ENCODE measurements around the gene EPHA7. TPM values are rescaled to one million over a fixed set of nuclear protein-coding genes. Genes with fewer than 3 reads are reported as not detected.

EPHA7 gene
- total RNA-seq, 1 experiment from 2014 or later, result 9.6 TPM

DNA sequence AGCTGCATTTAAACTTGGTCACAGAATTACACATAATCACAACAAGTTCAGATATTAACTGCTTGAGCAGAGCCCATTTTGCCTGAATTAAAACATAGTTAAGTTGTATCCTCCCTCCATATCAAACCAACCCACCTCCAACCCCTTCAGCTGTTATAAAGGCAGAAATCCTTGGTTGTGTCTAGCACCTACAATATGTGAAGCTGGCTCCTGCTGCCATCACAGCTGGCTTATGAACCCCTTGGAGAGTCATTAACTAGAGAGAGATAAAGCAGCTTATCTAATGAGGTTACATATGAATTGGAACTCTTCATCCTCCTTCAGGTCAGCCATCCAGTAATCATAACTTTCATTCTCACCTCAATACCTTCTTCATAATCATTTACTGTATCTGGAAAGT lies 101.8 kb downstream of the EPHA7 start (continued):
- TF ChIP-seq, protein P1, sequence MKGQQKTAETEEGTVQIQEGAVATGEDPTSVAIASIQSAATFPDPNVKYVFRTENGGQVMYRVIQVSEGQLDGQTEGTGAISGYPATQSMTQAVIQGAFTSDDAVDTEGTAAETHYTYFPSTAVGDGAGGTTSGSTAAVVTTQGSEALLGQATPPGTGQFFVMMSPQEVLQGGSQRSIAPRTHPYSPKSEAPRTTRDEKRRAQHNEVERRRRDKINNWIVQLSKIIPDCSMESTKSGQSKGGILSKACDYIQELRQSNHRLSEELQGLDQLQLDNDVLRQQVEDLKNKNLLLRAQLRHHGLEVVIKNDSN (CRISPR knock-in tag; IDR thresholded peaks at IDR 0.05), result no peak
- TF ChIP-seq, protein P2, sequence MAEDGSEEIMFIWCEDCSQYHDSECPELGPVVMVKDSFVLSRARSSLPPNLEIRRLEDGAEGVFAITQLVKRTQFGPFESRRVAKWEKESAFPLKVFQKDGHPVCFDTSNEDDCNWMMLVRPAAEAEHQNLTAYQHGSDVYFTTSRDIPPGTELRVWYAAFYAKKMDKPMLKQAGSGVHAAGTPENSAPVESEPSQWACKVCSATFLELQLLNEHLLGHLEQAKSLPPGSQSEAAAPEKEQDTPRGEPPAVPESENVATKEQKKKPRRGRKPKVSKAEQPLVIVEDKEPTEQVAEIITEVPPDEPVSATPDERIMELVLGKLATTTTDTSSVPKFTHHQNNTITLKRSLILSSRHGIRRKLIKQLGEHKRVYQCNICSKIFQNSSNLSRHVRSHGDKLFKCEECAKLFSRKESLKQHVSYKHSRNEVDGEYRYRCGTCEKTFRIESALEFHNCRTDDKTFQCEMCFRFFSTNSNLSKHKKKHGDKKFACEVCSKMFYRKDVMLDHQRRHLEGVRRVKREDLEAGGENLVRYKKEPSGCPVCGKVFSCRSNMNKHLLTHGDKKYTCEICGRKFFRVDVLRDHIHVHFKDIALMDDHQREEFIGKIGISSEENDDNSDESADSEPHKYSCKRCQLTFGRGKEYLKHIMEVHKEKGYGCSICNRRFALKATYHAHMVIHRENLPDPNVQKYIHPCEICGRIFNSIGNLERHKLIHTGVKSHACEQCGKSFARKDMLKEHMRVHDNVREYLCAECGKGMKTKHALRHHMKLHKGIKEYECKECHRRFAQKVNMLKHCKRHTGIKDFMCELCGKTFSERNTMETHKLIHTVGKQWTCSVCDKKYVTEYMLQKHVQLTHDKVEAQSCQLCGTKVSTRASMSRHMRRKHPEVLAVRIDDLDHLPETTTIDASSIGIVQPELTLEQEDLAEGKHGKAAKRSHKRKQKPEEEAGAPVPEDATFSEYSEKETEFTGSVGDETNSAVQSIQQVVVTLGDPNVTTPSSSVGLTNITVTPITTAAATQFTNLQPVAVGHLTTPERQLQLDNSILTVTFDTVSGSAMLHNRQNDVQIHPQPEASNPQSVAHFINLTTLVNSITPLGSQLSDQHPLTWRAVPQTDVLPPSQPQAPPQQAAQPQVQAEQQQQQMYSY (CRISPR knock-in tag; IDR thresholded peaks at IDR 0.05), result no peak
- TF ChIP-seq HMGA2 (CRISPR knock-in tag; IDR thresholded peaks at IDR 0.05) (no peak), TCF7 (CRISPR knock-in tag; IDR thresholded peaks at IDR 0.05; ENCODE audit: low read depth) (no peak)

DNA sequence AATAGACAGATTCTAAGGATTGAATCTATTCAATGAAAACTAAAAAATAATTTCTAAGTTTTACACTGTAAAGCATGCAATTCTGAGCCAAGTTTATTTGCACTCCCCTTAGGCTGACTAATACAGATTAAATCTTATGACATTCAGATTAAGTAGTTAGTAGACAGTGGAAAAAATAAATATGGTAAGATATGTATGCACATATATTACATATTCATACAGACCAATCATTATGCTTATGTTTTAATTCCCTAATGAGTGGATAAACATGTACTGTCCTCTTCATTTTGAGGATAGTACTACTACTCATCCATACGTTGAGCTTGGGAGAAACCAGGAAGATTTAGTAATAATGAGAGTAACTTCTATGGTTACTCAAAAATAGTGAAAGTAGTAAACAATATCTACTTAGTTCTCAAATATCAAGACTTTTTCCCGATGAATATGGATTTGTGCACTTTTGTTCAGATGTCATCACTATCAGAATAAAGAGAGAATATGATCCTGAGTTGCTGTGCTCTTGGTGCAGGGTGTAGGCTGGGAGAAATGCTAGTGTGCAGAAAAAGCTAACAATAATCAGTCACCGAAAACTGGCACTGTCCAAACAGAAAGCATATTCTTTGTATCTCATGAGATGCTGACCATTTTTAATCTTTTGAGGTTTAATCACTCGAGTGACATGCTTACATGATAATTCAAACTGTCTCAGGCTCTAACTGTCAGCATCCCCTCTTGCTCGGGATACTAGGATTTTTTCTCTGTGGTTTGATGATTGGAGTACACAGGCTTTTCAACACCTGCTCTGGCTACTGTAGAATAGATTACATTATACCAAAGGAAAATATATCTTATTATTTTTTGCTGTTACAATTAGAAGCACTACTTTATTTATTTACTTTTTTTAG lies 111.6 kb downstream of the EPHA7 start:
- Mint-ChIP-seq H3K36me3 (peaks cover 3% of the 10 kb centered on the region; the same call in 1 of the 2 replicates), H3K27ac (no peak overlapping the region), H3K4me1 (peaks cover 6% of the 10 kb centered on the region), H3K4me3 (no peak overlapping the region), H3K9me3 (peaks cover 4% of the 10 kb centered on the region), H3K27me3 (ENCODE audit: low read depth) (no peaks in the 10 kb centered on the region)
- POLR2A ChIA-PET, result no interaction called here
- CTCF ChIA-PET, result no interaction called here
- no peak for DNase-seq (ENCODE audit: low spot score)
- TF ChIP-seq, protein P3, sequence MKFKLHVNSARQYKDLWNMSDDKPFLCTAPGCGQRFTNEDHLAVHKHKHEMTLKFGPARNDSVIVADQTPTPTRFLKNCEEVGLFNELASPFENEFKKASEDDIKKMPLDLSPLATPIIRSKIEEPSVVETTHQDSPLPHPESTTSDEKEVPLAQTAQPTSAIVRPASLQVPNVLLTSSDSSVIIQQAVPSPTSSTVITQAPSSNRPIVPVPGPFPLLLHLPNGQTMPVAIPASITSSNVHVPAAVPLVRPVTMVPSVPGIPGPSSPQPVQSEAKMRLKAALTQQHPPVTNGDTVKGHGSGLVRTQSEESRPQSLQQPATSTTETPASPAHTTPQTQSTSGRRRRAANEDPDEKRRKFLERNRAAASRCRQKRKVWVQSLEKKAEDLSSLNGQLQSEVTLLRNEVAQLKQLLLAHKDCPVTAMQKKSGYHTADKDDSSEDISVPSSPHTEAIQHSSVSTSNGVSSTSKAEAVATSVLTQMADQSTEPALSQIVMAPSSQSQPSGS (CRISPR knock-in tag; IDR thresholded peaks at IDR 0.05; ENCODE audit: borderline replicate concordance, low read depth), result no peak
- TF ChIP-seq ZBTB21 (CRISPR knock-in tag; IDR thresholded peaks at IDR 0.05; ENCODE audit: borderline replicate concordance) (no peak), TP53 (CRISPR knock-in tag; IDR thresholded peaks at IDR 0.05) (no peak)
- ATAC-seq, result no peak

DNA sequence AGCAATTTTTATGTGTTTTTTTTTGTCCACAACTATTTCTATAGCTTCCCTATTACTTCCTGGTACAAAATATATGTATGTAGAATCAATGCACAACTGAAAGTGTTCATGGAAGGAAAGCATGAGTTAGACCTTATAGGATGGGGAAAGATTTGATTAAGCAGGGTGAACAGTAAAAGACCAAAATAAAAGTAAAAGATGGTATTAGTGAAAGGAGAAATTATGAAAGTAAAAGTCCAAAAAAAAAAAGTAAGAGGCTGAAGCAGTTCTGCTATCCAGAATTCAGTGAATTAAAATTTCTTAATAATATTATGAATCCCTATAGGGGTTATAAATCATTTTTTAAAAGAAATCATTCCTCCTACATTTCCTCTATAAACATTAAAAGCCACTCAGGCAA lies 114.3 kb downstream of the EPHA7 start:
- ATAC-seq, result no peak

More for the DNA sequence above, 114.3 kb downstream of the EPHA7 start:
- TF ChIP-seq, protein P4, sequence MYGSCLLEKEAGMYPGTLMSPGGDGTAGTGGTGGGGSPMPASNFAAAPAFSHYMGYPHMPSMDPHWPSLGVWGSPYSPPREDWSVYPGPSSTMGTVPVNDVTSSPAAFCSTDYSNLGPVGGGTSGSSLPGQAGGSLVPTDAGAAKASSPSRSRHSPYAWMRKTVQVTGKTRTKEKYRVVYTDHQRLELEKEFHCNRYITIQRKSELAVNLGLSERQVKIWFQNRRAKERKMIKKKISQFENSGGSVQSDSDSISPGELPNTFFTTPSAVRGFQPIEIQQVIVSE (CRISPR knock-in tag; IDR thresholded peaks at IDR 0.05; ENCODE audit: borderline replicate concordance), result no peak
- TF ChIP-seq ZNF263 (CRISPR knock-in tag; IDR thresholded peaks at IDR 0.05; ENCODE audit: low read depth), result no peak
- TF ChIP-seq, protein P5, sequence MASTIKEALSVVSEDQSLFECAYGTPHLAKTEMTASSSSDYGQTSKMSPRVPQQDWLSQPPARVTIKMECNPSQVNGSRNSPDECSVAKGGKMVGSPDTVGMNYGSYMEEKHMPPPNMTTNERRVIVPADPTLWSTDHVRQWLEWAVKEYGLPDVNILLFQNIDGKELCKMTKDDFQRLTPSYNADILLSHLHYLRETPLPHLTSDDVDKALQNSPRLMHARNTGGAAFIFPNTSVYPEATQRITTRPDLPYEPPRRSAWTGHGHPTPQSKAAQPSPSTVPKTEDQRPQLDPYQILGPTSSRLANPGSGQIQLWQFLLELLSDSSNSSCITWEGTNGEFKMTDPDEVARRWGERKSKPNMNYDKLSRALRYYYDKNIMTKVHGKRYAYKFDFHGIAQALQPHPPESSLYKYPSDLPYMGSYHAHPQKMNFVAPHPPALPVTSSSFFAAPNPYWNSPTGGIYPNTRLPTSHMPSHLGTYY (CRISPR knock-in tag; IDR thresholded peaks at IDR 0.05), result no peak
- TF ChIP-seq, protein P6, sequence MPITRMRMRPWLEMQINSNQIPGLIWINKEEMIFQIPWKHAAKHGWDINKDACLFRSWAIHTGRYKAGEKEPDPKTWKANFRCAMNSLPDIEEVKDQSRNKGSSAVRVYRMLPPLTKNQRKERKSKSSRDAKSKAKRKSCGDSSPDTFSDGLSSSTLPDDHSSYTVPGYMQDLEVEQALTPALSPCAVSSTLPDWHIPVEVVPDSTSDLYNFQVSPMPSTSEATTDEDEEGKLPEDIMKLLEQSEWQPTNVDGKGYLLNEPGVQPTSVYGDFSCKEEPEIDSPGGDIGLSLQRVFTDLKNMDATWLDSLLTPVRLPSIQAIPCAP (CRISPR knock-in tag; IDR thresholded peaks at IDR 0.05), result no peak
- ChIA-PET POLR2A (no interaction called here), CTCF (no interaction called here)
- no peak overlapping the region for H3K27ac Mint-ChIP-seq
- H3K27me3 Mint-ChIP-seq (ENCODE audit: low read depth), result no peaks in the 10 kb centered on the region
- no peak overlapping the region for H3K4me3 Mint-ChIP-seq
- no peak for DNase-seq (ENCODE audit: low spot score)
- no peaks in the 10 kb centered on the region for H3K36me3 Mint-ChIP-seq
- H3K9me3 Mint-ChIP-seq, result no peaks in the 10 kb centered on the region
- peaks cover 6% of the 10 kb centered on the region for H3K4me1 Mint-ChIP-seq
